C4-2B (cell line): Measurements from ENCODE around the gene STX11.
"Not testable (repeated sequence)": the region's sequence is repeated elsewhere in the genome, so short reads cannot be mapped to it uniquely, and the experiment has no call there.

Experiments
- ZFX ChIP-seq: fragments of 450-650 bp; IDR thresholded peaks from 2 replicates; pipeline ENCODE4 v1.6.1; 2017
- TF ChIP-seq, protein P1 (sequence below): fragments of 450-650 bp; conservative IDR thresholded peaks from 2 replicates; pipeline ENCODE4 v1.5.1; 2017; ENCODE audit warnings: mild to moderate bottlenecking

DNA sequence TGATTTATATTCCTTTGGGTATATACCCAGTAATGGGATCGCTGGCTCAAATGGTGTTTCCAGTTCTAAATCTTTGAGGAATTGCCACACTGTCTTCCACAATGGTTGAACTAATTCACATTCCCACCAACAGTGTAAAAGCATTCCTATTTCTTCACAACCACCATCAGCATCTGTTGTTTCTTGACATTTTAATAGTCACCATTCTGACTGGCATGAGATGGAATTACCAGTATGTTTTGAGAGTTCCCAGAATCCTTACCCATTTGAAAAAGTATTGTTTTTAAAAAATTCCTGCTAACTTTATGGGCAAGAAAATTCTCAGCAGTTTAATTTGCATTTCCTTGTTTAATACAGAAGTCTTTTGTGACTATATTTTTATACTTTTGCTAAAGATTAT is 33.9 kb downstream of the STX11 start:
- TF ChIP-seq, protein P1, sequence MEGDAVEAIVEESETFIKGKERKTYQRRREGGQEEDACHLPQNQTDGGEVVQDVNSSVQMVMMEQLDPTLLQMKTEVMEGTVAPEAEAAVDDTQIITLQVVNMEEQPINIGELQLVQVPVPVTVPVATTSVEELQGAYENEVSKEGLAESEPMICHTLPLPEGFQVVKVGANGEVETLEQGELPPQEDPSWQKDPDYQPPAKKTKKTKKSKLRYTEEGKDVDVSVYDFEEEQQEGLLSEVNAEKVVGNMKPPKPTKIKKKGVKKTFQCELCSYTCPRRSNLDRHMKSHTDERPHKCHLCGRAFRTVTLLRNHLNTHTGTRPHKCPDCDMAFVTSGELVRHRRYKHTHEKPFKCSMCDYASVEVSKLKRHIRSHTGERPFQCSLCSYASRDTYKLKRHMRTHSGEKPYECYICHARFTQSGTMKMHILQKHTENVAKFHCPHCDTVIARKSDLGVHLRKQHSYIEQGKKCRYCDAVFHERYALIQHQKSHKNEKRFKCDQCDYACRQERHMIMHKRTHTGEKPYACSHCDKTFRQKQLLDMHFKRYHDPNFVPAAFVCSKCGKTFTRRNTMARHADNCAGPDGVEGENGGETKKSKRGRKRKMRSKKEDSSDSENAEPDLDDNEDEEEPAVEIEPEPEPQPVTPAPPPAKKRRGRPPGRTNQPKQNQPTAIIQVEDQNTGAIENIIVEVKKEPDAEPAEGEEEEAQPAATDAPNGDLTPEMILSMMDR = not testable (repeated sequence)
- not testable (repeated sequence) for TF ChIP-seq ZFX
